Endothelial cell of umbilical vein (primary cell): ENCODE results near the gene DUSP8. TPM values are rescaled to one million over a fixed set of nuclear protein-coding genes. Genes with fewer than 3 reads are reported as not detected.

Source experiments
- BruUV-seq: library from RNA; stranded (reverse); fragments of 400-500 nt; replicated peaks from 2 replicates; lab custom pipeline; 2021; lab: Mats Ljungman, UMichigan
- CTCF ChIA-PET: fragments of 300-600, 350-600 bp; sonication (Branson Sonifier 250); formaldehyde crosslinking; loops from one replicate; lab custom pipeline; 2021; ENCODE audit warnings: antibody characterized with exemption, inconsistent platforms; lab: Charles Lee
- POLR2A ChIA-PET: fragments of 300-600, 350-600 bp; sonication (Branson Sonifier 250); formaldehyde crosslinking; loops from one replicate; lab custom pipeline; 2021; ENCODE audit warnings: antibody characterized with exemption, inconsistent platforms; lab: Charles Lee
- DNase-seq: peaks from one replicate; pipeline ENCODE4 v3.0.0-alpha.2; 2011; ENCODE audit warnings: low read depth, low spot score
- FAIRE-seq: peaks from 2 replicates; lab custom pipeline; 2011; peaks lifted over from hg19 to GRCh38; lab: Jason Lieb, UNC
- H2AFZ ChIP-seq: 2 replicates; pipeline ENCODE4 v1.6.0; 2012; ENCODE audit warnings: low read depth, low read length, control low read depth, inconsistent platforms
- H3K27ac ChIP-seq: 2 replicates; pipeline ENCODE4 v1.5.1; 2011; ENCODE audit warnings: low read depth, mild to moderate bottlenecking, control low read depth, low read length, moderate library complexity; ENCODE audit not compliant: insufficient read depth
- H3K27me3 ChIP-seq, 2 experiments: 2 replicates each; pipeline versions ENCODE4 v1.6.0 to v1.6.1; 2011; ENCODE audit warnings: low read length in 2 of 2, mixed read lengths in 1 of 2; ENCODE audit not compliant: control insufficient read depth in 2 of 2, insufficient read depth in 2 of 2
- H3K36me3 ChIP-seq, 2 experiments: 2 replicates in 1 of 2; 3 replicates in 1 of 2; pipeline ENCODE4 v1.5.1; 2011; ENCODE audit warnings: low read length in 2 of 2, mild to moderate bottlenecking in 1 of 2, moderate library complexity in 1 of 2; ENCODE audit not compliant: control insufficient read depth in 2 of 2, insufficient read depth in 2 of 2; ENCODE audit errors: extremely low read depth in 1 of 2
- H3K4me1 ChIP-seq: 3 replicates; pipeline ENCODE4 v1.5.1; 2011; ENCODE audit warnings: mild to moderate bottlenecking, low read length; ENCODE audit not compliant: control insufficient read depth, insufficient read depth; ENCODE audit errors: extremely low read depth
- H3K4me2 ChIP-seq: 2 replicates; pipeline ENCODE4 v1.6.1; 2011; ENCODE audit warnings: low read length, control low read depth, mixed read lengths; ENCODE audit not compliant: insufficient read depth
- H3K4me3 ChIP-seq, 3 experiments: fragments of 200-600 bp in 1 of 3; sonication (generic), shearing (Covaris generic) in 1 of 3; replicated peaks in 1 of 3; 2 replicates each; pipeline ENCODE4 v1.5.1; 2011 to 2016; ENCODE audit warnings: control low read depth in 3 of 3, low read length in 3 of 3, mild to moderate bottlenecking in 2 of 3, inconsistent platforms in 1 of 3, low read depth in 1 of 3, moderate library complexity in 1 of 3; ENCODE audit not compliant: insufficient read depth in 1 of 3
- H3K79me2 ChIP-seq: 2 replicates; pipeline ENCODE4 v1.6.0; 2012; ENCODE audit warnings: low read length, inconsistent platforms; ENCODE audit not compliant: control insufficient read depth, insufficient read depth
- H3K9ac ChIP-seq: replicated peaks from 2 replicates; pipeline ENCODE3; 2011; ENCODE audit warnings: low read length, control low read depth; ENCODE audit not compliant: insufficient read depth; ENCODE audit errors: extremely low read depth
- H3K9me1 ChIP-seq: replicated peaks from 3 replicates; pipeline ENCODE4 v1.6.0; 2011; ENCODE audit warnings: mild to moderate bottlenecking, low read length; ENCODE audit not compliant: control insufficient read depth, insufficient read depth; ENCODE audit errors: extremely low read depth
- H3K9me3 ChIP-seq: replicated peaks from 2 replicates; pipeline ENCODE4 v1.5.1; 2012; ENCODE audit warnings: low read length, inconsistent platforms; ENCODE audit not compliant: control insufficient read depth, insufficient read depth
- H4K20me1 ChIP-seq: replicated peaks from 2 replicates; pipeline ENCODE3; 2011; ENCODE audit warnings: mild to moderate bottlenecking, low read length; ENCODE audit not compliant: control insufficient read depth, insufficient read depth; ENCODE audit errors: extremely low read depth
- EZH2 ChIP-seq: IDR thresholded peaks from 2 replicates; pipeline ENCODE4 v1.6.1; 2012; ENCODE audit warnings: borderline replicate concordance, low read depth, mild to moderate bottlenecking, moderate library complexity, low read length, inconsistent platforms; ENCODE audit not compliant: severe bottlenecking
- FOS ChIP-seq: IDR thresholded peaks from 2 replicates; pipeline ENCODE4 v1.6.1; 2011; ENCODE audit warnings: mild to moderate bottlenecking, low read length, moderate library complexity, borderline replicate concordance; ENCODE audit not compliant: insufficient read depth
- GATA2 ChIP-seq: IDR thresholded peaks from 2 replicates; pipeline ENCODE4 v1.7.0; 2011; ENCODE audit warnings: low read depth, mild to moderate bottlenecking, moderate library complexity, mixed read lengths, low read length; ENCODE audit not compliant: insufficient read length, insufficient read depth
- JUN ChIP-seq: IDR thresholded peaks from 2 replicates; pipeline ENCODE4 v1.6.1; 2011; ENCODE audit warnings: borderline replicate concordance, low read depth; ENCODE audit not compliant: insufficient read length, insufficient read depth
- MYC ChIP-seq: IDR thresholded peaks from one replicate; pipeline ENCODE4 v1.6.1; 2011; ENCODE audit warnings: mild to moderate bottlenecking, low read depth, low read length
- POLR2A ChIP-seq: IDR thresholded peaks from 2 replicates; pipeline ENCODE4 v1.6.1; 2012; ENCODE audit warnings: low read depth, mild to moderate bottlenecking, control low read depth, low read length
- POLR2AphosphoS5 ChIP-seq: IDR thresholded peaks from 2 replicates; pipeline ENCODE4 v1.6.1; 2012; ENCODE audit warnings: low read depth, mild to moderate bottlenecking, control low read depth, low read length, moderate library complexity; ENCODE audit not compliant: insufficient read depth
- dilution Hi-C: fragments of 300-500 bp; cut with MboI; formaldehyde crosslinking; loops from one replicate; pipeline ENCODE4 v1.15.0; 2019; ENCODE audit warnings: low sequenced_read_pairs; ENCODE audit not compliant: extremely low pct_ligation_motif_present
- intact Hi-C: fragments of 100-400 bp; cut with micrococcal nuclease; formaldehyde crosslinking; loops from one replicate; pipeline ENCODE4 v1.10.0; 2022
- polyA plus RNA-seq, 4 experiments: library from polyadenylated mRNA; depleted of rRNA in 3 of 4; stranded (reverse) in 3 of 4; unstranded in 1 of 4; fragments of >200 nt; gene quantifications; 2 replicates each; pipeline versions ENCODE4 v1.2.1 to v1.2.3, GENCODE V29; 2011 to 2012; ENCODE audit warnings: missing spikeins in 1 of 4
- total RNA-seq: library from RNA; stranded (reverse); gene quantifications from 2 replicates; pipeline ENCODE4 v1.2.3, GENCODE V29; 2021
- TF ChIP-seq, protein P1 (sequence below), 2 donors: IDR thresholded peaks; 1 replicate in 1 of 2; 2 replicates in 1 of 2; pipeline ENCODE4 v1.5.1; 2011; ENCODE audit warnings: low read length in 2 of 2, mild to moderate bottlenecking in 2 of 2, moderate library complexity in 2 of 2, control low read depth in 1 of 2, inconsistent platforms in 1 of 2, low read depth in 1 of 2; ENCODE audit not compliant: insufficient read depth in 1 of 2; ENCODE audit errors: extremely low read depth in 1 of 2
- TF ChIP-seq, protein P2 (sequence below): IDR thresholded peaks from 2 replicates; pipeline ENCODE4 v1.6.1; 2011; ENCODE audit not compliant: insufficient read depth, insufficient read length

The DUSP8 gene
- total and polyA plus RNA-seq, 2 donors (not counting 3 experiments of a cell fraction or from before 2014, with no cell fraction given), result 4.6 to 5.9 TPM

DNA sequence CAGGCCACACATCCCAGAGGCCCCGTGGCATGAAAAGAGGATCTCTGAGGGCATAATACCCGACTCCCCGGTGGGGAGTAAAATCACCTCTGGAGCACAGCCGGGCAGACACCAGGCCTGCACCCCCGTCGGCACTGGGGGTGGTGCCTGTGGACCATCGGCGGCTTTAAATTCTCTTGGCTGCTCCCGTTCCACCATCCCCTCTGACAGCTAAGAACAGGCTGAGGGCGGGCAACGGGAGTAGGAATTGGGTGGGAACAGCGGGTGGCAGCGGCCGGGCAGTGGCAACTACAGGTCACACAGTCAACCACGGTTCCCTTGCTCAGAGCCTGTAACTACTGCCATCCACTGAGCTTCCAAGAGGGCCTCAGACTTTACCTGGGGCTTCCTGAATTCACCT is 45.3 kb downstream of the DUSP8 start:
- Histone ChIP-seq H3K9ac (no peak overlapping the region), H3K4me2 (no peak overlapping the region), H3K4me3 (no peak overlapping the region), H3K79me2 (peaks cover 48% of the 10 kb centered on the region), H2AFZ (no peak overlapping the region), H3K4me1 (no peaks in the 10 kb centered on the region), H4K20me1 (no peaks in the 10 kb centered on the region), H3K9me1 (no peaks in the 10 kb centered on the region), H3K9me3 (no peaks in the 10 kb centered on the region), H3K27ac (no peak overlapping the region), H3K36me3 (no peaks in the 10 kb centered on the region), H3K27me3 (no peaks in the 10 kb centered on the region)
- BruUV-seq, result no TSS peak
- FAIRE-seq (no peak), DNase-seq (no peak)
- ChIA-PET CTCF (interaction anchor here (1.5 to 3.5 kb wide), 2 partner anchors 12 to 48 kb away, joined by 3 to 13 read pairs; no protein-coding TSS in a partner anchor), POLR2A (no interaction called here)
- intact Hi-C loops (no loop called here), dilution Hi-C loops (no loop called here)
- TF ChIP-seq JUN (no peak), FOS (no peak)
- TF ChIP-seq, protein P1, sequence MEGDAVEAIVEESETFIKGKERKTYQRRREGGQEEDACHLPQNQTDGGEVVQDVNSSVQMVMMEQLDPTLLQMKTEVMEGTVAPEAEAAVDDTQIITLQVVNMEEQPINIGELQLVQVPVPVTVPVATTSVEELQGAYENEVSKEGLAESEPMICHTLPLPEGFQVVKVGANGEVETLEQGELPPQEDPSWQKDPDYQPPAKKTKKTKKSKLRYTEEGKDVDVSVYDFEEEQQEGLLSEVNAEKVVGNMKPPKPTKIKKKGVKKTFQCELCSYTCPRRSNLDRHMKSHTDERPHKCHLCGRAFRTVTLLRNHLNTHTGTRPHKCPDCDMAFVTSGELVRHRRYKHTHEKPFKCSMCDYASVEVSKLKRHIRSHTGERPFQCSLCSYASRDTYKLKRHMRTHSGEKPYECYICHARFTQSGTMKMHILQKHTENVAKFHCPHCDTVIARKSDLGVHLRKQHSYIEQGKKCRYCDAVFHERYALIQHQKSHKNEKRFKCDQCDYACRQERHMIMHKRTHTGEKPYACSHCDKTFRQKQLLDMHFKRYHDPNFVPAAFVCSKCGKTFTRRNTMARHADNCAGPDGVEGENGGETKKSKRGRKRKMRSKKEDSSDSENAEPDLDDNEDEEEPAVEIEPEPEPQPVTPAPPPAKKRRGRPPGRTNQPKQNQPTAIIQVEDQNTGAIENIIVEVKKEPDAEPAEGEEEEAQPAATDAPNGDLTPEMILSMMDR (IDR thresholded peaks at IDR 0.05; ENCODE audit: extremely low read depth in 1 of 2, insufficient read depth in 1 of 2, low read depth in 1 of 2, low read length in 2 of 2), result no peak
- TF ChIP-seq, protein P2, sequence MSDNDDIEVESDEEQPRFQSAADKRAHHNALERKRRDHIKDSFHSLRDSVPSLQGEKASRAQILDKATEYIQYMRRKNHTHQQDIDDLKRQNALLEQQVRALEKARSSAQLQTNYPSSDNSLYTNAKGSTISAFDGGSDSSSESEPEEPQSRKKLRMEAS, result no peak

DNA sequence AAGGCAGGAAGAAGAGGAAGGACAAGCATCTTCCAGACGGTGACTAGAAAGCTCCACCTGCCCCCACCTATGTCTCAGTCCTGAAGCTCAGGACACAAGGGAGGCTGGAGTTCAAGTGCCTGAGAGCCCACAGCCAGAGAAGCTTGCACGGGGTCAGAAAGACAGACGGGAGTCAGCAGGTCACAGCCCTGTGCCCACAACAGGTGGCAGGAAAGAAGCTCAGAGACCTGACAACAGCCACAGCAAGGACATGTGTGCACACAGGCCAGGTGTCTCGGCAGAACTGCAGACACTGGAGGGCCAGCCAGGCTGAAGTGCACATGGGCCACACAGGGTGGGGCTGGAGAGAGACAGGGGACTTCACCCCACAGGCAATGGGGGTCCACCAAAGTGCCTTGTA is 48.3 kb downstream of the DUSP8 start:
- ChIA-PET CTCF (interaction anchor here (2.4 kb wide), 1 partner anchor 51 kb away, joined by 8 read pairs; no protein-coding TSS in a partner anchor), POLR2A (no interaction called here)
- H3K9me1 ChIP-seq, result no peaks in the 10 kb centered on the region
- H3K4me1 ChIP-seq, result no peaks in the 10 kb centered on the region
- BruUV-seq, result no TSS peak
- H3K9ac ChIP-seq, result no peak overlapping the region
- FAIRE-seq (no peak), DNase-seq (no peak)
- no peak overlapping the region for H3K27ac ChIP-seq
- no peak overlapping the region for H3K4me3 ChIP-seq
- dilution Hi-C loops (no loop called here), intact Hi-C loops (no loop called here)
- H3K9me3 ChIP-seq, result no peaks in the 10 kb centered on the region
- no peaks in the 10 kb centered on the region for H3K27me3 ChIP-seq
- no peaks in the 10 kb centered on the region for H3K36me3 ChIP-seq
- H2AFZ ChIP-seq, result no peak overlapping the region
- no peak overlapping the region for H3K4me2 ChIP-seq
- H3K79me2 ChIP-seq, result peaks cover 30% of the 10 kb centered on the region
- TF ChIP-seq FOS, result no peak
- TF ChIP-seq, protein P1 (IDR thresholded peaks at IDR 0.05; ENCODE audit: extremely low read depth in 1 of 2, insufficient read depth in 1 of 2, low read depth in 1 of 2, low read length in 2 of 2), result no peak
- TF ChIP-seq JUN, result no peak
- no peak for TF ChIP-seq POLR2A
- no peak for TF ChIP-seq MYC
- TF ChIP-seq GATA2, result no peak
- TF ChIP-seq EZH2, result no peak
- TF ChIP-seq, protein P2, result no peak
- no peak for TF ChIP-seq POLR2AphosphoS5
- H4K20me1 ChIP-seq, result no peaks in the 10 kb centered on the region
